ENCODE data around the gene RNF168. TPM values are rescaled to one million over a fixed set of nuclear protein-coding genes. Genes with fewer than 3 reads are reported as not detected.
"Not testable (repeated sequence)": the region's sequence is repeated elsewhere in the genome, so short reads cannot be mapped to it uniquely, and the experiment has no call there.

RNF168 gene
- polyA plus RNA-seq, 1 donor from 2014 or later: 4.2 TPM

DNA sequence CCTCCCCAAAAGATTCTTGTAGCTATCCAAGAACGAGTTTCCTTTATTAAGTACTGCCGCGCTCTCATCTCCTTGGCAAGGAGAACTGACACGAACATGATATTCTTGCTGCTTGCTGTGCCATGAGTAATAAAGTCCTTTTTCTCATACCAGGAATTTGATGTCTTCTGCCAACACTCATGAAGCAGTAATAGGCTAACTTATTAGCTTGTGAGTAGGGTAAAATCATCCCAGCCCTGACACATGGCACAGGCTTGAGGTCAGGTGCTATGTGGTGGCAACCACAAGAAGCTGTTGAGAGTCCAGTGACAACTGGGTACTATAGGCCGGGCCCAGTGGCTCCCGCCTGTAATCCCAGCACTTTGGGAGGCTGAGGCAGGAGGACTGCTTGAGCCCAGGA is 48.6 kb downstream of the RNF168 start:
- Histone ChIP-seq H3K79me2 (replicated peaks; ENCODE audit: insufficient read depth, low read length) (no peaks in the 10 kb centered on the region), H3K27ac (ENCODE audit: low read length) (no peak overlapping the region), H3K9me2 (ENCODE audit: insufficient read depth, low read length) (no peaks in the 10 kb centered on the region), H3K9ac (ENCODE audit: low read length) (no peak overlapping the region), H3F3A (ENCODE audit: insufficient read depth, low read length, poor library complexity, severe bottlenecking) (no peaks in the 10 kb centered on the region), H3K4me3 (ENCODE audit: low read length) (no peak overlapping the region), H3K36me3 (ENCODE audit: insufficient read depth, low read length) (no peaks in the 10 kb centered on the region), H4K20me1 (ENCODE audit: insufficient read depth) (no peaks in the 10 kb centered on the region), H3K4me2 (ENCODE audit: low read length) (no peak overlapping the region), H3K27me3 (ENCODE audit: insufficient read depth, low read depth, low read length) (no peaks in the 10 kb centered on the region), H3K9me3 (ENCODE audit: low read length) (no peaks in the 10 kb centered on the region), H2AFZ (ENCODE audit: low read depth, low read length) (no peak overlapping the region)
- TF ChIP-seq EZH2 (IDR thresholded peaks at IDR 0.05; ENCODE audit: borderline replicate concordance, insufficient read depth, low read length, poor library complexity, severe bottlenecking): no peak
- no peak for TF ChIP-seq TAF1 (IDR thresholded peaks at IDR 0.05; ENCODE audit: low read depth)
- TF ChIP-seq, protein P1, sequence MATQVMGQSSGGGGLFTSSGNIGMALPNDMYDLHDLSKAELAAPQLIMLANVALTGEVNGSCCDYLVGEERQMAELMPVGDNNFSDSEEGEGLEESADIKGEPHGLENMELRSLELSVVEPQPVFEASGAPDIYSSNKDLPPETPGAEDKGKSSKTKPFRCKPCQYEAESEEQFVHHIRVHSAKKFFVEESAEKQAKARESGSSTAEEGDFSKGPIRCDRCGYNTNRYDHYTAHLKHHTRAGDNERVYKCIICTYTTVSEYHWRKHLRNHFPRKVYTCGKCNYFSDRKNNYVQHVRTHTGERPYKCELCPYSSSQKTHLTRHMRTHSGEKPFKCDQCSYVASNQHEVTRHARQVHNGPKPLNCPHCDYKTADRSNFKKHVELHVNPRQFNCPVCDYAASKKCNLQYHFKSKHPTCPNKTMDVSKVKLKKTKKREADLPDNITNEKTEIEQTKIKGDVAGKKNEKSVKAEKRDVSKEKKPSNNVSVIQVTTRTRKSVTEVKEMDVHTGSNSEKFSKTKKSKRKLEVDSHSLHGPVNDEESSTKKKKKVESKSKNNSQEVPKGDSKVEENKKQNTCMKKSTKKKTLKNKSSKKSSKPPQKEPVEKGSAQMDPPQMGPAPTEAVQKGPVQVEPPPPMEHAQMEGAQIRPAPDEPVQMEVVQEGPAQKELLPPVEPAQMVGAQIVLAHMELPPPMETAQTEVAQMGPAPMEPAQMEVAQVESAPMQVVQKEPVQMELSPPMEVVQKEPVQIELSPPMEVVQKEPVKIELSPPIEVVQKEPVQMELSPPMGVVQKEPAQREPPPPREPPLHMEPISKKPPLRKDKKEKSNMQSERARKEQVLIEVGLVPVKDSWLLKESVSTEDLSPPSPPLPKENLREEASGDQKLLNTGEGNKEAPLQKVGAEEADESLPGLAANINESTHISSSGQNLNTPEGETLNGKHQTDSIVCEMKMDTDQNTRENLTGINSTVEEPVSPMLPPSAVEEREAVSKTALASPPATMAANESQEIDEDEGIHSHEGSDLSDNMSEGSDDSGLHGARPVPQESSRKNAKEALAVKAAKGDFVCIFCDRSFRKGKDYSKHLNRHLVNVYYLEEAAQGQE (IDR thresholded peaks at IDR 0.05; ENCODE audit: borderline replicate concordance): no peak
- no peak for TF ChIP-seq EP300 (conservative IDR thresholded peaks at IDR 0.05; ENCODE audit: poor library complexity, severe bottlenecking)
- TF ChIP-seq SMC3 (conservative IDR thresholded peaks at IDR 0.05; ENCODE audit: poor library complexity): no peak
- no peak for TF ChIP-seq MXI1 (conservative IDR thresholded peaks at IDR 0.05; ENCODE audit: poor library complexity, severe bottlenecking)
- TF ChIP-seq RAD21 (conservative IDR thresholded peaks at IDR 0.05): no peak
- TF ChIP-seq, protein P2, sequence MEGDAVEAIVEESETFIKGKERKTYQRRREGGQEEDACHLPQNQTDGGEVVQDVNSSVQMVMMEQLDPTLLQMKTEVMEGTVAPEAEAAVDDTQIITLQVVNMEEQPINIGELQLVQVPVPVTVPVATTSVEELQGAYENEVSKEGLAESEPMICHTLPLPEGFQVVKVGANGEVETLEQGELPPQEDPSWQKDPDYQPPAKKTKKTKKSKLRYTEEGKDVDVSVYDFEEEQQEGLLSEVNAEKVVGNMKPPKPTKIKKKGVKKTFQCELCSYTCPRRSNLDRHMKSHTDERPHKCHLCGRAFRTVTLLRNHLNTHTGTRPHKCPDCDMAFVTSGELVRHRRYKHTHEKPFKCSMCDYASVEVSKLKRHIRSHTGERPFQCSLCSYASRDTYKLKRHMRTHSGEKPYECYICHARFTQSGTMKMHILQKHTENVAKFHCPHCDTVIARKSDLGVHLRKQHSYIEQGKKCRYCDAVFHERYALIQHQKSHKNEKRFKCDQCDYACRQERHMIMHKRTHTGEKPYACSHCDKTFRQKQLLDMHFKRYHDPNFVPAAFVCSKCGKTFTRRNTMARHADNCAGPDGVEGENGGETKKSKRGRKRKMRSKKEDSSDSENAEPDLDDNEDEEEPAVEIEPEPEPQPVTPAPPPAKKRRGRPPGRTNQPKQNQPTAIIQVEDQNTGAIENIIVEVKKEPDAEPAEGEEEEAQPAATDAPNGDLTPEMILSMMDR (IDR thresholded peaks at IDR 0.05; ENCODE audit: poor library complexity, severe bottlenecking): no peak
- no peak for TF ChIP-seq POLR2AphosphoS5 (IDR thresholded peaks at IDR 0.05)

DNA sequence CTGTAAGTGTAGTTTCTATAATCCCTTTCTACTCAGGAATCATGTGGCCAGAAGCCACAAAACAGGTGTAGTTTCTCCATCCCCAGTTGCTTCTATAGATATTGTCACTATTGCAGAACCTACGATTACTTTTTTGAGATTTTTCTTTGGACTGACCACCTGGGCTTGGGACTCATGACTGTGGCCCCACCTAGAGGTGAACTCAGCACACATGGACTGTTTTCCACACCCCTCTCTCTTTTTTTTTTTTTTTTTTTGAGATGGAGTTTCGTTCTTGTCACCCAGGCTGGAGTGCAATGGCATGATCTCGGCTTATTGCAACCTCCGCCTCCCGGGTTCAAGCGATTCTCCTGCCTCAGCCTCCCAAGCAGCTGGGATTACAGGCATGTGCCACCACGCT is 58.2 kb downstream of the RNF168 start:
- H4K20me1 ChIP-seq (ENCODE audit: insufficient read depth); H3K79me2 ChIP-seq (replicated peaks; ENCODE audit: insufficient read depth, low read length); H3F3A ChIP-seq (ENCODE audit: insufficient read depth, low read length, poor library complexity, severe bottlenecking); H3K27ac ChIP-seq (ENCODE audit: low read length); H3K4me3 ChIP-seq (ENCODE audit: low read length); H3K36me3 ChIP-seq (ENCODE audit: insufficient read depth, low read length); H3K9me2 ChIP-seq (ENCODE audit: insufficient read depth, low read length); H3K9me3 ChIP-seq (ENCODE audit: low read length); H3K4me2 ChIP-seq (ENCODE audit: low read length); H3K9ac ChIP-seq (ENCODE audit: low read length); H2AFZ ChIP-seq (ENCODE audit: low read depth, low read length); H3K27me3 ChIP-seq (ENCODE audit: insufficient read depth, low read depth, low read length): not testable (repeated sequence)

DNA sequence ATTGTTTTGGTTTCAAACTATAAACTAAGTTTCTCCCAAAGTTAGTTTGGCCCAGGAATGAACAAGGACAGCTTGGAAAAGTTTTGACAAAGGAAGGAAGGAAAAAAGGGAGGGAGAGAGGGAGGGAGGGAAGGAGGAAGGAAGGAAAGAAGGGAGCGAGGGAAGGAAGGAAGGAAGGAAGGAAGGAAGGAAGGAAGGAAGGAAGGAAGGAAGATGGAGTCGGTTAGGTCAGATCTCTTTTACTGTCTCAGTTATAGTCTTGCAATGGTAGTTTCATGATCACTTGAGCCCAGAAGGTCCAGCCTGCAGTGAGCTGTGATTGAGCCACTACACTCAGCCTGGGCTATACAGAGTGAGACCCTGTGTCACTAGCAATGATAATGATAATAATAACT is 59.1 kb downstream of the RNF168 start:
- Histone ChIP-seq H3F3A (ENCODE audit: insufficient read depth, low read length, poor library complexity, severe bottlenecking) (no peaks in the 10 kb centered on the region), H3K27ac (ENCODE audit: low read length) (no peak overlapping the region), H3K4me2 (ENCODE audit: low read length) (no peak overlapping the region), H3K9me2 (ENCODE audit: insufficient read depth, low read length) (no peaks in the 10 kb centered on the region), H2AFZ (ENCODE audit: low read depth, low read length) (no peak overlapping the region), H3K27me3 (ENCODE audit: insufficient read depth, low read depth, low read length) (no peaks in the 10 kb centered on the region), H3K36me3 (ENCODE audit: insufficient read depth, low read length) (no peaks in the 10 kb centered on the region), H3K9ac (ENCODE audit: low read length) (no peak overlapping the region), H3K4me3 (ENCODE audit: low read length) (no peak overlapping the region), H3K9me3 (ENCODE audit: low read length) (no peaks in the 10 kb centered on the region), H4K20me1 (ENCODE audit: insufficient read depth) (no peaks in the 10 kb centered on the region), H3K79me2 (replicated peaks; ENCODE audit: insufficient read depth, low read length) (no peaks in the 10 kb centered on the region)
- TF ChIP-seq TAF1 (IDR thresholded peaks at IDR 0.05; ENCODE audit: low read depth) (no peak), EP300 (conservative IDR thresholded peaks at IDR 0.05; ENCODE audit: poor library complexity, severe bottlenecking) (no peak), RAD21 (conservative IDR thresholded peaks at IDR 0.05) (no peak), EZH2 (IDR thresholded peaks at IDR 0.05; ENCODE audit: borderline replicate concordance, insufficient read depth, low read length, poor library complexity, severe bottlenecking) (no peak), SMC3 (conservative IDR thresholded peaks at IDR 0.05; ENCODE audit: poor library complexity) (no peak), MXI1 (conservative IDR thresholded peaks at IDR 0.05; ENCODE audit: poor library complexity, severe bottlenecking) (no peak), POLR2AphosphoS5 (IDR thresholded peaks at IDR 0.05) (no peak)
- TF ChIP-seq, protein P2 (IDR thresholded peaks at IDR 0.05; ENCODE audit: poor library complexity, severe bottlenecking): no peak
- TF ChIP-seq, protein P1 (IDR thresholded peaks at IDR 0.05; ENCODE audit: borderline replicate concordance): no peak
